Left ventricle myocardium inferior (tissue), 1 donor: ENCODE measurements around the gene ASTL. TPM values are rescaled to one million over a fixed set of nuclear protein-coding genes. Genes with fewer than 3 reads are reported as not detected.

ENCODE experiments used
- DNase-seq: peaks from one replicate; pipeline ENCODE4 v3.0.0-alpha.2; 2020
- H3K27ac ChIP-seq: fragments of 200-600 bp; replicated peaks from 2 replicates; pipeline ENCODE4 v1.8.0; 2021
- H3K27me3 ChIP-seq: fragments of 200-600 bp; 2 replicates; pipeline ENCODE4 v1.8.0; 2021; ENCODE audit warnings: low read depth
- H3K36me3 ChIP-seq: fragments of 200-600 bp; 2 replicates; pipeline ENCODE4 v1.8.0; 2021
- H3K4me1 ChIP-seq: fragments of 200-600 bp; 2 replicates; pipeline ENCODE4 v1.8.0; 2021
- H3K4me3 ChIP-seq: fragments of 200-600 bp; 2 replicates; pipeline ENCODE4 v1.8.0; 2021; ENCODE audit warnings: mild to moderate bottlenecking, moderate library complexity
- H3K9me3 ChIP-seq: fragments of 200-600 bp; replicated peaks from 2 replicates; pipeline ENCODE4 v1.8.0; 2021
- CTCF ChIP-seq: fragments of 200-600 bp; IDR thresholded peaks from 2 replicates; pipeline ENCODE4 v1.8.0; 2021; ENCODE audit warnings: antibody characterized with exemption, mild to moderate bottlenecking, borderline replicate concordance
- intact Hi-C: fragments of 100-400 bp; cut with micrococcal nuclease; formaldehyde crosslinking; loops from one replicate; pipeline ENCODE4 v1.11.0; 2022
- total RNA-seq: library from RNA; stranded (reverse); fragmentation: NEBNext Ultra II Directional; extraction: Animal tissue kit (Norgen Biotek cat#: 25700); gene quantifications from one replicate; pipeline ENCODE4 v1.2.1, GENCODE V29; 2021
- donor health status: DM: no; HTN: yes; CAD: no; lungs with severe emphysema.

Gene ASTL
- total RNA-seq, 1 donor from 2014 or later, result not detected

- Histone ChIP-seq H3K4me3 (no peak overlapping the region), H3K4me1 (peaks cover 19% of the 10 kb centered on the region), H3K27ac (no peak overlapping the region), H3K9me3 (no peaks in the 10 kb centered on the region), H3K27me3 (peaks cover 4% of the 10 kb centered on the region), H3K36me3 (no peaks in the 10 kb centered on the region)
- no peak for DNase-seq
- intact Hi-C loops, result no loop called here
- TF ChIP-seq CTCF, result no peak
Measured at GRCh38 chr2:96151595-96152303, 13.4 kb upstream of the ASTL start.

- H3K4me1 ChIP-seq, result peaks cover 26% of the 10 kb centered on the region
- DNase-seq, result no peak
- intact Hi-C loops, result no loop called here
- H3K4me3 ChIP-seq, result no peak overlapping the region
- no peaks in the 10 kb centered on the region for H3K27me3 ChIP-seq
- no peak overlapping the region for H3K27ac ChIP-seq
- H3K9me3 ChIP-seq, result no peaks in the 10 kb centered on the region
- TF ChIP-seq CTCF, result no peak
- H3K36me3 ChIP-seq, result no peaks in the 10 kb centered on the region
Measured at GRCh38 chr2:96150791-96151594, 12.7 kb upstream of the ASTL start.

DNA sequence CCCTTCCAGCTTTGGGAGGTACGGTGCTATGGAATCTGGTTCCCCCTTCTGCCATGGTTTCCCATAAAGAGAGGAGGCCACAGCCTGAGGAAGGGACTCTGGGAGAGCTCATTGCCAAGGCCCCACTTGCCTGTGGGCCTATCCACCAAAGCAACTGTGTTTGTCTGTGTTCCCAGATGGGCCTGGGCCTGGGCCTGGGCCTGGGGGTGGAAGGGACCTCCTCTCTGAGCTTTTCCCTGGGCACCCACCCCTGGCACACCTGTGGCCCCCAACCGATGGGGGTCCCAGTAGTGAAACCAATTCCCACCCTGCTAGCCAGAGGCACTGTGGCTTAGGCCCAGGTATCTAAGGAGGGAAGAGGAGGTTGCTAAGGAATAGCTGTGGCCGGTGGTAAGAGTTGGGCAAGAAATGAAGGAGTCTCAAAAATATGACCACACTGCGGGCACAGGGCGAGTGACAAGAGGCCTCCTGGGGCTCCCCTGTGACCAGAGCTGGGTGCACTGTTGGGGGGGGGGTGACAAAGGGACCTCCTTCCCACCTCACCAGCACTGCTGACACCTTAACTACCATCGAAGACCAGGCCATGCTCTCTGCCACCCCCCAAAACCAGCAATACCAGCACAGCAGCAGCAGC, 11.8 kb upstream of the ASTL start:
- Histone ChIP-seq H3K36me3 (no peaks in the 10 kb centered on the region), H3K4me3 (no peak overlapping the region), H3K4me1 (peaks cover 35% of the 10 kb centered on the region), H3K27me3 (no peaks in the 10 kb centered on the region), H3K9me3 (no peaks in the 10 kb centered on the region), H3K27ac (no peak overlapping the region)
- TF ChIP-seq CTCF, result no peak
- intact Hi-C loops, result no loop called here
- no peak for DNase-seq

- Histone ChIP-seq H3K4me3 (no peak overlapping the region), H3K36me3 (no peaks in the 10 kb centered on the region), H3K4me1 (peaks cover 46% of the 10 kb centered on the region), H3K9me3 (no peaks in the 10 kb centered on the region), H3K27ac (no peak overlapping the region), H3K27me3 (peaks cover 10% of the 10 kb centered on the region)
- no peak for TF ChIP-seq CTCF
- intact Hi-C loops, result no loop called here
- DNase-seq, result peak; percentile 40
Measured at GRCh38 chr2:96148410-96149217, 10.3 kb upstream of the ASTL start.

DNA sequence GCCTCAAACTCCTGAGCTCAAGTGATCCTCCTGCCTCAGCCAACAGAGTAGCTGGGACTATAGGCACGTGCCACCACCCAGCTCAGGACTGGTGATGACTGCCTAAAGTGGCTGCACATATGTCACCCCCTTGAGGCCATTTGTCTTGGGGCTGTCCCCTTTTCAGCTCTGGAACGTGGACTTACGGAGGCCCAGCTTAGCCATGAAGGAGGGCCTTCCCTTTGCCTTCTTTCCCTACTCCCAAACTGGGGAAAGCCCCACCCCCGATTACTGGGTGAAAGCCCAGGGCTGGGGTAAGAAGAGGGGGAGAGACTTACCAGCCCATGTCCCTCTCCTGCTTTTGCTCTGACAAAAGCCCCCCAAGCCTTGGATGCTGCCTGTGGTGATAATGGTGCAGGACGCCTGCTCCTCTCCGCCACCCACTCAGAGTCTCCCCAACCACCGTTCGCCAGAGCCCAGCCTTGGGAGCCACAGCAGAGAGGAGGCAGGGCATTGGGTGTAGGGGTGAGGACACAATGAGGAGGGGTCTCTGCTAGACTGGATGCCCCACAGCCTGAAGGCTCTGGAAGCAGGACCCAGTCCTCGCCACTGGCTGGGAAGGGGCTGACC, 9.4 kb upstream of the ASTL start:
- DNase-seq, result no peak
- H3K36me3 ChIP-seq, result no peaks in the 10 kb centered on the region
- intact Hi-C loops, result no loop called here
- peaks cover 18% of the 10 kb centered on the region for H3K27me3 ChIP-seq
- peaks cover 46% of the 10 kb centered on the region for H3K4me1 ChIP-seq
- no peak for TF ChIP-seq CTCF
- no peak overlapping the region for H3K4me3 ChIP-seq
- H3K9me3 ChIP-seq, result no peaks in the 10 kb centered on the region
- peak overlapping the region; percentile 27 for H3K27ac ChIP-seq
